ENCODE measurements around the gene SHROOM2.

The SHROOM2 gene

DNA sequence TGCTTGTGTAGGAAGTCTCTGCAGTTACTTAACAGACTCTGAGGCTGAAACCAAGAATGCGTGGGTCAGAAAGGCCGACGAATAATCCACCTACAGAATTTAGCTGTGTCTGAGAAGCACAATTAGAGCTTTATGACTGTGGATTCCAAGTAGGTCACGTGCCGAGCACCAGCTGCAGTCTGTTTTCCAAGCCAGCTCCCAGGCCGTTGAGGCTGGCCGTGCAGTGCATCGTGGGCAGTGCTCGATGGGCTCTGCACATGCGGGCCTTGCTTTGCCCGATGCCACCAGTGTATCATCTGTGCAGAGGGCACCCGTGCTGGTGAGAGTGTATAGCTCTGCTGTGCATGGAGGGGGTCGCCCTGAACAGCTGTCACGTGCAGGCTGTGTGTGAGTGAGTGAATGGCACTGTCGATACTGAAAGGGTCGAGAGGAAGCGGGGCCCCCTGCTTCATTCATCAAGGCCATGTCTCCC lies 113.4 kb downstream of the SHROOM2 start:
- DNase-seq (ENCODE audit: low spot score): peak; percentile 82

DNA sequence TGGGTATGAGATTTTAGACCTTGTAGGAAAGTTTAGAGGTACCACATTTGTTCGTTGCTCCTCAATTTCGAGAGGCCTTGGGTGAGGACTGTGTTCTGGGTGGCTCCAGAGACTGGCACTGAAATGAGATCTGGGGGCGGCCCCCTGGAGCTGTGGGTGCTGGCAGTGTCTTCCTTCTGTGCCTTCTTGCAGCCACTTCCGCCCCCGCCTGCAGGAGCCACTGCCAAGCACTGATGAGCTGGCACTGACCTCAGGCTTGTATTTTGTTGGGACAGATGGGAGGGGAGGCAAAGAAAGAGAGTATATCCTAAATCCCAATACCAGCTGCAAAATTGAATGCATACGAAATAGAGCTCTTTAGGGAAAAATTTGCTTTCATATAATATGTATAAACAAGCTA lies 116.4 kb downstream of the SHROOM2 start:
- DNase-seq (ENCODE audit: low spot score): peak; percentile 42

GRCh38 chrX:9903146-9903545 lies 116.9 kb downstream of the SHROOM2 start:
- DNase-seq (ENCODE audit: low spot score): no peak

- DNase-seq (ENCODE audit: low spot score): no peak
Measured at GRCh38 chrX:9905288-9905687, 119.1 kb downstream of the SHROOM2 start.

DNA sequence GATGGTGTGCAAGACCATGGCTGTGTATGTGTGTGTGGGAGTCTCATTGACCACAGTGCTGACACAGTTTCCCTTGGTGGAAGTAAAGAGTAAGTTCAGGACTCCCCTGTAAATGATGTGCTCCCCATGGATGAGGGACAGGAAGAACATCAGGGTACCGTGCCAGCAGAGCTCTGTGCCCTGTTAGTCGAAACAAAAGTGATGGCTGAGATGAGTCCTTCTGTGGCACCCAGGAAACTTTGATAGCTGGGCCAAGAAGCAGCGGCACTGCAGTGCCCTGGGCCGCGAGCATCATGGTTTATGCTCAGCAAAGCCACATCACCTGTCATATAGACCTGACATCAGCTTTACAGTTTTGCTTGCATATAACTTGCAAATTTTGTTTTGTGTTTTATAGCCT lies 119.5 kb downstream of the SHROOM2 start:
- no peak for DNase-seq (ENCODE audit: low spot score)

GRCh38 chrX:9906919-9907318 lies 120.7 kb downstream of the SHROOM2 start:
- no peak for DNase-seq (ENCODE audit: low spot score)

- no peak for DNase-seq (ENCODE audit: low spot score)
Measured at GRCh38 chrX:9907645-9908387, 121.6 kb downstream of the SHROOM2 start.

GRCh38 chrX:9909254-9909653 lies 123.0 kb downstream of the SHROOM2 start:
- no peak for DNase-seq (ENCODE audit: low spot score)

DNA sequence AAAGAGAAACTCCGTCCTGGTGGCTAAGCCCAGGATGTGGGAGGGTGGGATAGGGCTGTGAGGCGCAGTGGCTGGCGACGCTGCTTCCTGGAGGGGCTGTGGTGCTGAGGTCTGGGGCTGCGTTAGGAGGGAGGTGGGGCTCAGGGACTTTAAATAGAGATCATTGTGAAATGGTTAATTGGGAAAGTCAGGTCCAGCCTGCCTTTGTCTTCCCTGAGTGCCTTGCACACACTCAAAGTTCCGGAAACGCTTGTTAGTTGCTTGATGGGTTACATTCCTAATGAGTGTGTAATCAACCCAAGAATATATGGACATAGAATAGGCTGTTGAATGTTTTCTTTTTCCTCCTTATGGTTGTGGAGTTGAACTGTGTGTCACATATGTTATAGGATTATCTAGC lies 125.3 kb downstream of the SHROOM2 start:
- DNase-seq (ENCODE audit: low spot score): no peak

DNA sequence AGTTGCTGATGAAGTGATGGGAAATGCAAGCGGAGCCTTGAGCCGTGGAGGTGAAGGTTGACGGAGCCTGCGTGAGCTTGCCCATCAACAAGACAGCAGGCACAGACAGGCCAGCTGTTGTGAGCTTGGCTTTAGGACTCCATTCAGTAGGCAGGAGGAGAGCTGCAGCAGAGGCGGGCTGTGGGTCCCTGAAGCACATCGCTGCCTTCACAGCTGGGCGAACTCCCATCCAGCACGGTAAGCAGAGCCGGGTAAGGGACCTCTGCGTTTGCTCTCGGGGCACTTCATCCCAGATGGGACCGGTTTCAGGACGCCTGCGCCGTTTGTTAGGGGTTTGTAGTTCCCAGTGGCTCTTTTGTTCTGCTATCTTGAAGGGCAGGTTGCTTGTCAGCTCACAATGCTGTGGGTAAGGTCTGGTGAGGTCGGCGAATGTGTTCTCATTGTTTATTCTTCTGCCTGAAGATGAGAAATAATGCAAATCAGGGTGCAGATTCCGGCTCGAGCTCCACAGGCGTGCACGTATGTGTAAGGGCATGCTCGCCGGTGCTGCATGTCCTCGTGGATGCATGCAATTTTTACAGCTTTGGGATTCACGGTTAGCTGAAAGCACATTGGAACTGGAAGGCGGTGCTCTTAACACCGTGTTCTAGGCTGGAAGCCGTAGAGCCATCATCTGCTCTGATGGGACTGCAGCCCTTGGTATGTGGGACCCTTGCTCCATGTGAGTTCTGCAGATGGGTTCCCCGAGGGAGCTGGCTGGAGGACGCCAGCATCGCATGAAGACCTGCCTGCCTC lies 126.3 kb downstream of the SHROOM2 start:
- DNase-seq (ENCODE audit: low spot score): peak; percentile 25

DNA sequence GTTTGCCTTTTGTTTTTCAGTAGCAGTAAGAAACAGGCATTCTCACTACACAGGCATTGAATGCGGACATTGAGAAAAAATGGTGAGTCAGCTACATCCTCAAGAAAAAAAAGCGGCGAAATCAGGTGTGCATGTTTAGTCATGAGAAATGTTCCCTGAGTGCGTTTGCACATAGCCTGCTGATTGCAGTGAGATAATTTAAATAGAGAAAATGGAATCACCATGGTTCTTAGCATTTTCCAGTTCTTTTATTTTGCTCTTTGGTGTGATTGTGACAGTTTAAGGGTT lies 126.9 kb downstream of the SHROOM2 start:
- peak; percentile 14 for DNase-seq (ENCODE audit: low spot score)

- no peak for DNase-seq (ENCODE audit: low spot score)
Measured at GRCh38 chrX:9917861-9918260, 131.6 kb downstream of the SHROOM2 start.

GRCh38 chrX:9919632-9920172 lies 133.5 kb downstream of the SHROOM2 start:
- DNase-seq (ENCODE audit: low spot score): no peak

- no peak for DNase-seq (ENCODE audit: low spot score)
Measured at GRCh38 chrX:9921407-9921806, 135.2 kb downstream of the SHROOM2 start.

- DNase-seq (ENCODE audit: low spot score): no peak
Measured at GRCh38 chrX:9923357-9923756, 137.1 kb downstream of the SHROOM2 start.

- DNase-seq (ENCODE audit: low spot score): no peak
Measured at GRCh38 chrX:9926002-9926401, 139.8 kb downstream of the SHROOM2 start.

DNA sequence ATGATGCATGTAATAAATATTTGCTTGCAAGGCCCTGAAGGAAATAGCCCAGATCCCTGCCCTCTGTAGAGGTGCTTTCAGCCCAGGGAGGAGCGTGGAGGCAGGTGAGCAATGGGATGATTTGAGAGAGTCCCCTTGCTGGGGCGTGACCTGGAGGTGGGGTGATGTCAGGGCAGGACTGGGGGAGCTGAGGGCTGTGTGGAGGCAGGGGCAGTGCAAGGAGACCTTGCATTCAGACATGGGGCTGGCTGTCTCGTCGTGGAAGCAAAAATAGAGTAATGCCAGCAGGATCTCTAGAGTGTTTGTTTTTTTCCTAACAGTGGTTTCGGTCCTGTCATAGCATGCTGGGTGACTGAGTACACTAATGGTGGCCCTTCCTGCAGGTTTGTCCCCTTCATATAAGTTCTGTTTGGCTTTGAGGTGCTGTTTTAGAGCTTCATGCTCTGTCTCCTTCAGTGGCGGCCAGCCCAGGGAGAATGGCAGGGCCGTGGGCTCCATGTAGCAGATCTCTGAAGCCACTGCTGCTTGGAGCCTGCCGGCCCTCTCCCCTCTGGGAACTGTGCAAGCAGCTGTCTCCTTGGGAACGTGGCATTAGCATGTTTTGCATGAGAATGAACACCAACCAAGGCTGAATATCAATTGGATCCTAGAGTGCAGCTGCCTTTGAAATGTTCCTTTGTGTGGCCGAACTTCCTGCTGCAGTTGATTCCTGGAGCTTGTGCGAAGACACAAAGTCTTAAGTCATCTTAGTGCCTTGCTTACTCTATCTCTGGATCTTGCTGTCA lies 141.7 kb downstream of the SHROOM2 start:
- DNase-seq (ENCODE audit: low spot score): peak; percentile 78

- DNase-seq (ENCODE audit: low spot score): no peak
Measured at GRCh38 chrX:9935436-9935835, 149.2 kb downstream of the SHROOM2 start.

DNA sequence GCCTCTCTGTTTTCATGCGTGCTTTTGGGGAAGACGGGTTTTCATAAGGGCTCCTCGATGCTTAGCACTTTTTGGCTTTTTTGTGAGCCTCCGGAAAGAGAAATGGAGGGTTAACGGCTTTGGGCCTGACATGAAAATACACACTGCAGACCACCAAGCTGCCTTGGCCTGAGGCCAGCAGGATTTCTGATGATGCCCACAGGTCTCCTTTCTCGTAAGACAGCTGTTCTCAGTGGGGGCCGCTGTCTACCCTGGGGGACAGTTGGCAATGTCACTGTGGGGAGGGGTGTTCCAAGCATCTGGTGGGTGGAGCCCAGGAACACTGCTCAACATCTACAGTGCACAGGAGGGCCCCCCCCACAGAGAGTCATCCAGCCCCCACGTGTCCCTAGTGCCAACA lies 151.5 kb downstream of the SHROOM2 start:
- DNase-seq (ENCODE audit: low spot score): no peak

DNA sequence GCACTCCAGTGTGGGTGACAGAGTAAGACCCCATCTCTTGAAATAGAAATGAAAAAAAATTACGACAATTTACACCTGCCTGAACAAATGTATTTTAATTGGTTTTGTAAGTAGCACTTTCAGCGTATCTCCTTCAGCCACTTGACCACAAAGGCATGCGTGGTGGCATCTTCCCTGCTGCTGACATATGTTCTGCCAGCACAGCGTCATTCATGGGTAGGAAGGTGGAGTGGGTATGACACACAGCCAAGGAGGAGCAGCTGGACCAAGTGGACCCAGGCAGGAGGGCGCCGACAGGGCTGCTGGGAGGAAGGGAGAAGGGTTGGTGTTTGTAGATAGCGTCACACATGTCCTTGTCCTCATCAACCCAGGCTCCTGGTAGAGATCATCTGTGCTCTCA lies 152.3 kb downstream of the SHROOM2 start:
- no peak for DNase-seq (ENCODE audit: low spot score)

DNA sequence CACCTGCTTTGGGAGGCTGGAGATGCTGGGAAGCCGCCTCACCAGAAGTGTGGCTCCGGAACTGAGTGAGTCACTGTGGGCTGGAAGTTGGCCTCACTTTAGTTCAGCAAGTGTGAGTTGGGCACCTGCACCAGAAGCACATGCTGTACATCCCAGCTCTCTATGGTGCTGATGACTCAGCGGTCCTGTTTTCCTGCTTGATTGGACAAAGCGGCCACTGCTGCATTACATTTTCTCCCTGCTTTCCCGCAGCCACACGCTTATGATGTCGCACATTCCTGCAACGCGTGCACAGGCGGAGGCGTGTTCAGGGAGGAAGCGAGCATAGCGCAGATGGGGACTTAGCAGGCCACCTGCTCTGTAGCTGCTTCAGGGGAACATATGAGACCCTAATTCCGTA lies 154.2 kb downstream of the SHROOM2 start:
- DNase-seq (ENCODE audit: low spot score): no peak

GRCh38 chrX:9942086-9942485 lies 155.9 kb downstream of the SHROOM2 start:
- DNase-seq (ENCODE audit: low spot score): no peak

- no peak for DNase-seq (ENCODE audit: low spot score)
Measured at GRCh38 chrX:9943420-9943819, 157.2 kb downstream of the SHROOM2 start.
